Fibroblast of peridontal ligament (primary cell): ENCODE results near the gene ANKRD40.
"Not testable (repeated sequence)": the region's sequence is repeated elsewhere in the genome, so short reads cannot be mapped to it uniquely, and the experiment has no call there.

Source experiments
- DNase-seq: peaks from one replicate; pipeline ENCODE4 v3.0.0-alpha.2; 2010; ENCODE audit errors: extremely low read depth

ANKRD40 gene

GRCh38 chr17:50686494-50687199, 21.1 kb downstream of the ANKRD40 start:
- peak; percentile 78 for DNase-seq

DNA sequence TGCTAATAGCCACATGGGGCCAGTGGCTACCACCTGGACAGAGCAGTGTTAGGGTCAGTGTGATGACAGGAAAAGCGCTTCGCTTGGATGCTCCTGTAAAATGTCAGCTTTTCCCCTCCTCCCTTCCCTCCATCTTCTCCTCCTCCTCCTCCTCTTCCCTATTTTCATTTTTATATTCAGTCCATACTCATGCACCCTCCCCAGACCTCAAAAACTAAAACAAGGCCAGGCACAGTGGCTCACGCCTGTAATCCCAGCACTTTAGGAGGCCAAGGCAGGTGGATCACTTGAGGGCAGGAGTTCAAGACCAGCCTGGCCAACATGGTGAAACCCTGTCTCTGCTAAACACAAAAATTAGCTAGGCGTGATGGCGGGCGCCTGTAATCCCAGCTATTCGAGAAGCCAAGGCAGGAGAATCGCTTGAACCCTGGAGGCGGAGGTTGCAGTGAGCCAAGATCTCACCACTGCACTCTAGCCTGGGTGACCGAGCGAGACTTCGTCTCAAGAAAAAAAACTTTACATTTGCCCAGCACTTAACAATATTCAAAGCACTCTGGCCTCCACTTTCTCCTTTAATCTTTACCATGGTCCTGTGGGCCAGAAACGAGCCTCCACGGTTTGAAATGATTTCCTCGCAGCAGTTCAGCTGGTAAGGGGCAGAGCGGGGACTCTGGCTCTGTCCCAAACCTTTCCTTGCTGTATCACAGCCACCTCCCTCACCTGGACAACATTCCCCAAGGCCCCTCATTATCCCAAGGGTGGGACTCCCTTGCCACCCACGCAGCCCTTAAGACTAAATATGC, 21.8 kb downstream of the ANKRD40 start:
- no peak for DNase-seq

GRCh38 chr17:50685334-50685665, 22.4 kb downstream of the ANKRD40 start:
- DNase-seq = no peak

- no peak for DNase-seq
Measured at GRCh38 chr17:50684612-50685333, 22.9 kb downstream of the ANKRD40 start.

DNA sequence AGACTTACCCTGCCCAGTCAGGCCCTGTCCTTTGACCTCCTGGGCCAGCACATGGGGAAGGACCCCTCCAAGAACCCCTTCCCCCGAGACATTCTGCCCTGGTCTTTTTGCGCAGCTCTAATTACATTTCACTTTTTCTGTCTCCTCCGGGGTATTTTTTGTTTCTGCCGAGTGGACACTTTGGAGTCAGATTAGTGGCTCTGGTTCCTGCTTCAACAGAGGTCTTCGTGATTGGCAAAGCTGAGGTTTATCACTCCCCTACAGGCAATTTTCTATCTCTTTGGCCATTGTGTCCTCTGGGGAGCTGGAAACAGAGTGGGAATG, 23.5 kb downstream of the ANKRD40 start:
- DNase-seq = no peak

DNA sequence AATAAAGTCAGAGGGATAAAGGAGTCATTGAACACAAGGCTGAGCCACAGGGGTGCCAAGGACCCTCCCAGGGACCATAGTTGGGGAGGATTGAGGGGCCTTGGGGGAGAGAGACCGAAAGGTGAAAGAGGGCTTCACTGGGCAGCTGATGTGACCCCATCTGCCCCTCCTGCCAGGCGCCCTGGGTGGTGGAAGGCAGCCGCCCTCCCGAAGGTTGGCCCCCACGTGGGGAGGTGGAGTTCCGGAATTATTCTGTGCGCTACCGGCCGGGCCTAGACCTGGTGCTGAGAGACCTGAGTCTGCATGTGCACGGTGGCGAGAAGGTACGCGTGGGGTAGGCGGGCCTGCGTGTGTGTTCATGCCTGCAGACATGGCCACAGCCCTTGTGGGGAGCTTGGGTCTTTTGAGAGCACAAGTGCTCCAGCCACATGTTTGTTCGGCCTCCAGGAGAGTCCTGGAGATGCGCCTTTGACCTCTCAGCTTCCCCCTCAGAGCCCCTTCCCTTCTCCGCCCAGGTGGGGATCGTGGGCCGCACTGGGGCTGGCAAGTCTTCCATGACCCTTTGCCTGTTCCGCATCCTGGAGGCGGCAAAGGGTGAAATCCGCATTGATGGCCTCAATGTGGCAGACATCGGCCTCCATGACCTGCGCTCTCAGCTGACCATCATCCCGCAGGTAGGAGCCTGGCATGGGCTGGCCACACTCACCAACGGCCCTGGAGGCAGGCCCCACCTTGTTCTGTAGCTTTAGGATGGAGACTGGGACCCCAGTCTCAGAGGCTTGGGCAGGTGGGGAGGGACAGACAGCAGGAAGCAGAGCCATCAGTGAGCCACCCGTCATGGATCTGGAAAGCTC, 24.1 kb downstream of the ANKRD40 start:
- DNase-seq = no peak

DNA sequence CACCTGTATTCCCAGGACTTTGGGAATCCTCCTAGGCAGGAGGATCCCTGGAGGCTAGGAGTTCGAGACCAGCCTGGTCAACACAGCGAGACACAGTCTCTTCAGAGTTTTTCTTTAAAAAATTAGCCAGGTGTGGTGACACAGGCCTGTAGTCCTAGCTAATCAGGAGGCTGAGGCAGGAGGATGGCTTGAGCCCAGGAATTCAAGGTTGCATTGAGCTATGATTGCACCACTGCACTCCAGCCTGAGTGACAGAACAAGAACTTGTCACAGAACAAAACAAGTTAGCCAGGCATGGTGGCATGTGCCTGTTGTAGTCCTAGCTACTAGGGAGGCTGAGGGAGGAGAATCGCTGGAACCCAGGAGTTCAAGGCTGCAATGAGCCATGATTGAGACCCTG, 24.8 kb downstream of the ANKRD40 start:
- DNase-seq = no peak

- DNase-seq = no peak
Measured at GRCh38 chr17:50682441-50682840, 25.3 kb downstream of the ANKRD40 start.

GRCh38 chr17:50681263-50682200, 26.2 kb downstream of the ANKRD40 start:
- peak; percentile 85 for DNase-seq

- not testable (repeated sequence) for DNase-seq
Measured at GRCh38 chr17:50680543-50681262, 27.0 kb downstream of the ANKRD40 start.

DNA sequence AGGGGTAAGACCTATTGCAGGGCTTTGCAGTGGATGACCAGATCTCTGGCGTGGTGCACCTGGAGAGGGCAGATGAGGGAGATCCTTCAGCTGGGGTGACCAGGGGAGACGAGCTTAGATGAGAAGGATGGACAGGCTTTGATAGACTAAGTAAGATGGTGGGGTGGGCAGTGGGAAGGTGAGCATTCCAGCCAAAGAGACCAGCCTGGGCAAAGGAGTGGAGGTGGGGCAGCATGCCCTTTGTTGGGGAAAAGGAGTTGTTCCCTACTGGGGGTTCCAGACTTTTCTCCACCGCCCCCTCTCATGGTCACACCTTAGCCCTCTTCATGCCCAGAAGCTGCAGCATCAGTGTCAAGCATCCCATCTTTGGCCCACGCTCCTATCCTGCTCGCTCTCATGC, 27.6 kb downstream of the ANKRD40 start:
- no peak for DNase-seq

DNA sequence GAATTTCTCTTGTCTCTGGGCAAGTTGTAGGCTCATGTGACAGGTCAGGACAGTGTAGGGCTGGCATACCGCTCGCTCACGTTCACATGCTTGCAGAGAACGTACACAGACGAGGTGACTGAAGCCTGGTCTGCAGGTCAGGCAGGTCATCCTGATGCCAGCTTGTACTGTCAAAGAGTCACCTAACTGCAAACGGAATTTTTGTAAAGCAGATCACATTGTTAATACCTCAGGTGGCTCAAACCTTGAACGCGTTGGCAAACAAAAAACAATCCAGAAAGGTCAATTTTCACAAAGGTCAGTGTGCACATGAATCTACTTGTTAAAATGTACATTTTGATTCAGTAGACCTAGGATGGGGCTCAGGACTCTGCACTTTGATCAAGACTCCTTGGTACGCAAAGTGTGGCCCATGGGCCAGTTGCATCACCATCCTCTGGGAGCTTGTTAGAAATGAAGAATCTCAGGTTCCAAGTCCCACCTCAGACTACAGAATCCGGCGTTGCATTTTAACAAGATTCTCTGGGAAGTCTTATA, 28.6 kb downstream of the ANKRD40 start:
- DNase-seq = no peak

- no peak for DNase-seq
Measured at GRCh38 chr17:50677851-50678375, 29.8 kb downstream of the ANKRD40 start.

GRCh38 chr17:50676065-50676975, 31.4 kb downstream of the ANKRD40 start:
- DNase-seq = no peak

DNA sequence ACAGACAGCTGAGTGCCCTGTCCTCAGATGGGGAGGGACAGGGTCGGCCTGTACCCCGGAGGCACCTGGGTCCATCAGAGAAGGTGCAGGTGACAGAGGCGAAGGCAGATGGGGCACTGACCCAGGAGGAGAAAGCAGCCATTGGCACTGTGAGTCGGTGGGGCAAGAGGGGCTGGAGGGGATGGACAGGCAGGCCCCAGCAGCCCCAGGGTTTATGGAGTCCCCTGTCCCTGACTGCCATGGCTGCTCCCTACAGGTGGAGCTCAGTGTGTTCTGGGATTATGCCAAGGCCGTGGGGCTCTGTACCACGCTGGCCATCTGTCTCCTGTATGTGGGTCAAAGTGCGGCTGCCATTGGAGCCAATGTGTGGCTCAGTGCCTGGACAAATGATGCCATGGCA, 32.1 kb downstream of the ANKRD40 start:
- no peak for DNase-seq

GRCh38 chr17:50675190-50675589, 32.5 kb downstream of the ANKRD40 start:
- no peak for DNase-seq

- no peak for DNase-seq
Measured at GRCh38 chr17:50672831-50673551, 34.7 kb downstream of the ANKRD40 start.

DNA sequence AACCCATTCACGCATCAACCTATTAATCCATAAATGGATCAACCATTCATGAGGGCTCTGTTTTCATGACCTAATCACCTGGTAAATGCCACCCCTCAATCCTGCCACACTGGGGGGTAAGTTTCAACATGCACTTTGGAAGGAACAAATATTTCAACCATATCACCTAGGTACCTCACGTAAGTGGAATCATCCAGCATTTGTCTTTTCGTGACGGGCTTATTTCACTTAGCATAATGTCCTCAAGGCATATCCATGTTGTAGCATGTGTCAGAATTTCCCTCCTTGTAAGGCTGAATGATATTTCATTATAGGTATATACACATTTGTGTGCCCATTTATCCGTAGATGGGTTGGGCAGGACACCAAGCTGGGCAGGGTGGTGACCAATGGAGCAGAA, 35.6 kb downstream of the ANKRD40 start:
- DNase-seq = no peak
